GM12878 (cell line): ENCODE results near the gene ZSCAN20. TPM values are rescaled to one million over a fixed set of nuclear protein-coding genes. Genes with fewer than 3 reads are reported as not detected.

Experiments used
- ATAC-seq: fragments of 200-7000 bp; cut with Tn5 transposase; 3 replicates; pipeline ENCODE4 v1.9.1; 2020; ENCODE audit warnings: mild to moderate bottlenecking, moderate library complexity
- BruUV-seq: library from RNA; stranded (reverse); fragments of 400-500 nt; replicated peaks from 2 replicates; lab custom pipeline; 2021; lab: Mats Ljungman, UMichigan
- CTCF ChIA-PET: fragments of 300-600 bp; sonication (Branson Sonifier 250); formaldehyde crosslinking; extraction: SDS; loops from one replicate; lab custom pipeline; 2021; ENCODE audit warnings: inconsistent platforms; lab: Yijun Ruan, JAX
- POLR2A ChIA-PET: fragments of 350-600 bp; formaldehyde crosslinking; extraction: SDS; loops from one replicate; lab custom pipeline; 2021; ENCODE audit warnings: inconsistent platforms; lab: Charles Lee
- RAD21 ChIA-PET: fragments of 300-600 bp; sonication (Branson Sonifier 250); formaldehyde crosslinking; loops from one replicate; lab custom pipeline; 2023; ENCODE audit warnings: antibody characterized with exemption; ENCODE audit not compliant: unreplicated experiment; lab: Charles Lee
- SMC1A ChIA-PET: fragments of 300-600 bp; sonication (Branson Sonifier 250); formaldehyde crosslinking; loops from one replicate; lab custom pipeline; 2023; ENCODE audit not compliant: unreplicated experiment, uncharacterized antibody; lab: Charles Lee
- DNase-seq: peaks from one replicate; pipeline ENCODE4 v3.0.0-alpha.2; 2011; ENCODE audit warnings: low read depth, low spot score
- FAIRE-seq: peaks from 3 replicates; lab custom pipeline; 2011; peaks lifted over from hg19 to GRCh38; lab: Jason Lieb, UNC
- H2AFZ ChIP-seq: 2 replicates; pipeline ENCODE4 v1.6.0; 2011; ENCODE audit warnings: low read depth, low read length, control low read depth; ENCODE audit not compliant: control insufficient read depth
- H3K27ac ChIP-seq: 2 replicates; pipeline ENCODE4 v1.5.1; 2011; ENCODE audit warnings: control low read depth; ENCODE audit not compliant: control insufficient read depth, insufficient read depth
- H3K27me3 ChIP-seq, 2 experiments: replicated peaks in 1 of 2; 2 replicates each; pipeline versions ENCODE4 v1.6.0 to v1.6.1; 2011; ENCODE audit warnings: low read length in 1 of 2; ENCODE audit not compliant: control insufficient read depth in 2 of 2, insufficient read depth in 2 of 2
- H3K36me3 ChIP-seq, 2 experiments: 2 replicates each; pipeline ENCODE4 v1.5.1; 2011; ENCODE audit warnings: low read length in 1 of 2; ENCODE audit not compliant: control insufficient read depth in 2 of 2, insufficient read depth in 2 of 2
- H3K4me1 ChIP-seq: 2 replicates; pipeline ENCODE4 v1.6.1; 2011; ENCODE audit warnings: mild to moderate bottlenecking, low read length, moderate library complexity, mixed read lengths; ENCODE audit not compliant: control insufficient read depth, insufficient read depth
- H3K4me2 ChIP-seq: 2 replicates; pipeline ENCODE4 v1.6.0; 2011; ENCODE audit warnings: control low read depth; ENCODE audit not compliant: control insufficient read depth, insufficient read depth
- H3K4me3 ChIP-seq: fragments of 200-600 bp; sonication (generic); 2 replicates; pipeline ENCODE4 v1.5.1; 2016
- H3K79me2 ChIP-seq: 2 replicates; pipeline ENCODE4 v1.6.0; 2011; ENCODE audit warnings: low read length; ENCODE audit not compliant: control insufficient read depth, insufficient read depth
- H3K9ac ChIP-seq: 2 replicates; pipeline ENCODE4 v1.8.0; 2011; ENCODE audit warnings: low read length, control low read depth, mixed read lengths; ENCODE audit not compliant: control insufficient read depth, insufficient read depth
- H3K9me3 ChIP-seq: replicated peaks from 3 replicates; pipeline ENCODE4 v1.5.1; 2011; ENCODE audit warnings: mild to moderate bottlenecking, low read length; ENCODE audit not compliant: control insufficient read depth, insufficient read depth
- H4K20me1 ChIP-seq: 2 replicates; pipeline ENCODE4 v1.6.0; 2011; ENCODE audit not compliant: control insufficient read depth, insufficient read depth
- ATF7 ChIP-seq: fragments of 450-650 bp; IDR thresholded peaks from 2 replicates; pipeline ENCODE4 v1.6.1; 2016; ENCODE audit warnings: low read depth, mild to moderate bottlenecking
- BCL11A ChIP-seq: IDR thresholded peaks from 2 replicates; pipeline ENCODE4 v1.6.1; 2011; ENCODE audit warnings: low read depth, low read length
- BRCA1 ChIP-seq: IDR thresholded peaks from 2 replicates; pipeline ENCODE4 v1.6.1; 2011; ENCODE audit warnings: low read depth, low read length, improper control_type of control experiment
- FOXM1 ChIP-seq: IDR thresholded peaks from 2 replicates; pipeline ENCODE4 v1.6.1; 2012; ENCODE audit warnings: low read depth, mild to moderate bottlenecking, inconsistent platforms, low read length, moderate library complexity
- IKZF1 ChIP-seq: fragments of 450-650 bp; conservative IDR thresholded peaks from 2 replicates; pipeline ENCODE4 v1.6.1; 2017; ENCODE audit warnings: antibody characterized with exemption, mild to moderate bottlenecking
- JUND ChIP-seq: IDR thresholded peaks from 2 replicates; pipeline ENCODE4 v1.6.1; 2012; ENCODE audit warnings: low read depth, mild to moderate bottlenecking, low read length, improper control_type of control experiment, moderate library complexity
- LARP7 ChIP-seq: fragments of 450-650 bp; IDR thresholded peaks from 2 replicates; pipeline ENCODE4 v1.6.1; 2017; ENCODE audit warnings: mild to moderate bottlenecking
- NBN ChIP-seq: fragments of 450-650 bp; IDR thresholded peaks from 2 replicates; pipeline ENCODE4 v1.6.1; 2016
- NFXL1 ChIP-seq: fragments of 450-650 bp; IDR thresholded peaks from 2 replicates; pipeline ENCODE4 v1.6.1; 2017; ENCODE audit warnings: antibody characterized with exemption, mild to moderate bottlenecking, borderline replicate concordance
- POLR2A ChIP-seq: IDR thresholded peaks from 2 replicates; pipeline ENCODE4 v1.6.1; 2011; ENCODE audit warnings: low read depth, mild to moderate bottlenecking, low read length
- RAD21 ChIP-seq: IDR thresholded peaks from 2 replicates; pipeline ENCODE4 v1.6.1; 2011; ENCODE audit warnings: mild to moderate bottlenecking, low read depth, low read length, moderate library complexity; ENCODE audit not compliant: insufficient read depth
- RBBP5 ChIP-seq: fragments of 200-600 bp; sonication (generic); conservative IDR thresholded peaks from 2 replicates; pipeline ENCODE4 v1.6.1; 2016
- SUPT20H ChIP-seq: IDR thresholded peaks from 2 replicates; pipeline ENCODE4 v1.6.1; 2011; ENCODE audit warnings: low read depth, mild to moderate bottlenecking, low read length, moderate library complexity, borderline replicate concordance; ENCODE audit not compliant: control insufficient read depth
- TAF1 ChIP-seq: IDR thresholded peaks from 2 replicates; pipeline ENCODE4 v1.6.1; 2011; ENCODE audit warnings: mild to moderate bottlenecking, low read depth, low read length, borderline replicate concordance
- ZNF24 ChIP-seq: fragments of 450-650 bp; IDR thresholded peaks from 2 replicates; pipeline ENCODE4 v1.6.1; 2017; ENCODE audit warnings: antibody characterized with exemption, mild to moderate bottlenecking
- ZNF274 ChIP-seq: IDR thresholded peaks from one replicate; pipeline ENCODE4 v1.8.0; 2011; ENCODE audit not compliant: insufficient read length, insufficient read depth
- ZNF384 ChIP-seq: IDR thresholded peaks from 2 replicates; pipeline ENCODE4 v1.6.1; 2012; ENCODE audit warnings: low read depth, mild to moderate bottlenecking, low read length, improper control_type of control experiment, borderline replicate concordance
- WGBS: methylation state at CpG from one replicate; pipeline ENCODE4 v1.1.6; 2016; ENCODE audit warnings: low lambda C conversion rate; ENCODE audit not compliant: insufficient replicate concordance, insufficient coverage; ENCODE audit errors: missing lambda C conversion rate; 5-methylcytosine and 5-hydroxymethylcytosine counted together
- in situ Hi-C: fragments of 300-500 bp; cut with MboI; formaldehyde crosslinking; loops from 9 replicates; pipeline ENCODE4 v1.14.3; 2018; ENCODE audit warnings: mixed read lengths
- intact Hi-C: fragments of 100-400 bp; cut with micrococcal nuclease; formaldehyde crosslinking; loops from one replicate; pipeline ENCODE4 v1.14.2; 2022; ENCODE audit not compliant: unreplicated experiment
- polyA plus RNA-seq, 11 experiments: library from polyadenylated mRNA; depleted of rRNA in 4 of 11; unstranded in 6 of 11; stranded (reverse) in 5 of 11; fragments of >200 nt; fragmentation: Nextera tagmentation in 4 of 11; fragmentation: Illumina TruSeq in 1 of 11; extraction: Ambion mirVana in 4 of 11; extraction: Trizol in 1 of 11; gene quantifications; 1 replicate in 1 of 11; 2 replicates in 10 of 11; pipeline versions ENCODE4 v1.2.1 to v1.2.3, GENCODE V29; 2011 to 2016; ENCODE audit warnings: inconsistent platforms in 2 of 11, missing spikeins in 2 of 11, low read depth in 1 of 11
- total RNA-seq, 4 experiments: library from RNA; depleted of rRNA in 3 of 4; stranded (reverse); fragments of >200 nt in 3 of 4; fragmentation: Illumina TruSeq in 1 of 4; extraction: Trizol in 1 of 4; gene quantifications; 2 replicates each; pipeline versions ENCODE4 v1.2.1 to v1.2.3, GENCODE V29; 2013 to 2021
- TF ChIP-seq, protein P1 (sequence below): fragments of 450-650 bp; IDR thresholded peaks from 2 replicates; pipeline ENCODE4 v1.6.1; 2017; ENCODE audit warnings: mild to moderate bottlenecking, moderate library complexity

Gene ZSCAN20
- total and polyA plus RNA-seq, 10 of the 15 experiments (the other 5 are each of a cell fraction or from before 2014, with no cell fraction given), result 0.35 to 5.1 (median 2.4) TPM

DNA sequence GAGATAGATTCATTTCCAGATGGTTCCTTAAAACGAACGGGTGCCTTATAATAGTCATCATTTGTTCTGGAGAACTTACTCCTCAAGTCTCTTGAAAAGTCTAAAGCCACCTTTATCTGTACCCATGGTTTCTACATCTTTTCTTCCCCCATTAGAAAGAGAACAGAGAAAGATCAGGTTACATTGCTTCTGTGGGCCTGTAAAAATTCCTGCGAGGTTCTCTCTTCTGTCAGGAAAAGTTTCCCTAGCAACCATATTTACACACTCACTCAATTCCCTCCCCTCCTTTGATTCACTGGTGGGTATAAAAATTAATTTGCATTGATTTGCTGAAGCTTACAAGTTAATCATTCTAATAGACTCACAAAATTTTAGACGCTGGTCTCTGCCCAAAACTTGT is 48.2 kb upstream of the ZSCAN20 start:
- no peak for ATAC-seq
- peaks cover 10% of the 10 kb centered on the region for H3K4me1 ChIP-seq
- ChIA-PET RAD21 (no interaction called here), POLR2A (no interaction called here), SMC1A (no interaction called here), CTCF (no interaction called here)
- in situ Hi-C loops (no loop called here), intact Hi-C loops (no loop called here)
- no peak overlapping the region for H3K4me3 ChIP-seq
- H3K9me3 ChIP-seq, result no peaks in the 10 kb centered on the region; the same call in 1 of the 3 replicates
- 64% methylated on average over 4 of the region's 4 CpGs for WGBS
- no peak overlapping the region for H2AFZ ChIP-seq
- H4K20me1 ChIP-seq, result no peaks in the 10 kb centered on the region
- H3K27ac ChIP-seq, result no peak overlapping the region
- no peak for FAIRE-seq
- DNase-seq, result no peak
- H3K36me3 ChIP-seq, result no peaks in the 10 kb centered on the region
- no peaks in the 10 kb centered on the region for H3K79me2 ChIP-seq
- H3K4me2 ChIP-seq, result no peak overlapping the region
- no TSS peak for BruUV-seq
- peaks cover 0 to 1% of the 10 kb centered on the region in 2 experiments; a peak in 1 of 4 replicates for H3K27me3 ChIP-seq
- TF ChIP-seq FOXM1 (no peak), NBN (no peak), POLR2A (no peak), ATF7 (no peak), ZNF24 (no peak), IKZF1 (no peak), RBBP5 (no peak), RAD21 (no peak), NFXL1 (no peak), BCL11A (no peak), ZNF274 (no peak), TAF1 (no peak), JUND (no peak), LARP7 (no peak), ZNF384 (no peak), SUPT20H (no peak), BRCA1 (no peak)
- TF ChIP-seq, protein P1, sequence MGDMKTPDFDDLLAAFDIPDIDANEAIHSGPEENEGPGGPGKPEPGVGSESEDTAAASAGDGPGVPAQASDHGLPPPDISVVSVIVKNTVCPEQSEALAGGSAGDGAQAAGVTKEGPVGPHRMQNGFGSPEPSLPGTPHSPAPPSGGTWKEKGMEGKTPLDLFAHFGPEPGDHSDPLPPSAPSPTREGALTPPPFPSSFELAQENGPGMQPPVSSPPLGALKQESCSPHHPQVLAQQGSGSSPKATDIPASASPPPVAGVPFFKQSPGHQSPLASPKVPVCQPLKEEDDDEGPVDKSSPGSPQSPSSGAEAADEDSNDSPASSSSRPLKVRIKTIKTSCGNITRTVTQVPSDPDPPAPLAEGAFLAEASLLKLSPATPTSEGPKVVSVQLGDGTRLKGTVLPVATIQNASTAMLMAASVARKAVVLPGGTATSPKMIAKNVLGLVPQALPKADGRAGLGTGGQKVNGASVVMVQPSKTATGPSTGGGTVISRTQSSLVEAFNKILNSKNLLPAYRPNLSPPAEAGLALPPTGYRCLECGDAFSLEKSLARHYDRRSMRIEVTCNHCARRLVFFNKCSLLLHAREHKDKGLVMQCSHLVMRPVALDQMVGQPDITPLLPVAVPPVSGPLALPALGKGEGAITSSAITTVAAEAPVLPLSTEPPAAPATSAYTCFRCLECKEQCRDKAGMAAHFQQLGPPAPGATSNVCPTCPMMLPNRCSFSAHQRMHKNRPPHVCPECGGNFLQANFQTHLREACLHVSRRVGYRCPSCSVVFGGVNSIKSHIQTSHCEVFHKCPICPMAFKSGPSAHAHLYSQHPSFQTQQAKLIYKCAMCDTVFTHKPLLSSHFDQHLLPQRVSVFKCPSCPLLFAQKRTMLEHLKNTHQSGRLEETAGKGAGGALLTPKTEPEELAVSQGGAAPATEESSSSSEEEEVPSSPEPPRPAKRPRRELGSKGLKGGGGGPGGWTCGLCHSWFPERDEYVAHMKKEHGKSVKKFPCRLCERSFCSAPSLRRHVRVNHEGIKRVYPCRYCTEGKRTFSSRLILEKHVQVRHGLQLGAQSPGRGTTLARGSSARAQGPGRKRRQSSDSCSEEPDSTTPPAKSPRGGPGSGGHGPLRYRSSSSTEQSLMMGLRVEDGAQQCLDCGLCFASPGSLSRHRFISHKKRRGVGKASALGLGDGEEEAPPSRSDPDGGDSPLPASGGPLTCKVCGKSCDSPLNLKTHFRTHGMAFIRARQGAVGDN, result no peak
- no peak overlapping the region for H3K9ac ChIP-seq
